NCI-H2107 treated with DMSO at 0.1 percent for 48 hours (cell line): ENCODE measurements around the gene APBB3.

ENCODE experiments used
- DNase-seq: peaks from one replicate; lab custom pipeline; 2025; ENCODE audit not compliant: unreplicated experiment; lab: John Stamatoyannopoulos, UW

APBB3 gene

DNA sequence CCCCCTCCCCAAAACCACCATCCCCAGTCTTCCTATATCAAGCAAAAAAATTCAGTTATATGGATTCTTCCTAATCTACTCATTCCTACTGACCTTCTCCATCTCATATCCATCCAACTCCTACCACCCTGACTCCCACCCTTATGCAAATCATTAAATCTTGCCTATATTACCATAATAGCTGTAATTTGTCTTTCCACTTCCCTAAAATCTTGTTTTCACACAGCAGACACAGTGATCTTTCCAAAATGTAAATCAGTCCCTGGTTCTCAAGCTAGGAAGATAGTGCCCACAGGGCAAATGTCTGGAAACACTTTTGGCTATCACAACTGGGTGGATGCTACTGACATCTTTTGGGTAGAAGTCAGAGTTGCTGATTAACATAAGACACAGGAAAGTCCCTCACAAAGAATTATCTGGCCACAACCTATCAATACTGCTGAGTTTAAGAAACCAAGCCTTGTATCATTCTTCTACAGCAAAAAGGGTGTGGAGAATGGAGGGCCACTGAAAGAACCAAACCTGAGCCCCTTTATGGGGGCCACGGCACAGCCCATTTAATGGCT, 8.6 kb downstream of the APBB3 start:
- no peak for DNase-seq

DNA sequence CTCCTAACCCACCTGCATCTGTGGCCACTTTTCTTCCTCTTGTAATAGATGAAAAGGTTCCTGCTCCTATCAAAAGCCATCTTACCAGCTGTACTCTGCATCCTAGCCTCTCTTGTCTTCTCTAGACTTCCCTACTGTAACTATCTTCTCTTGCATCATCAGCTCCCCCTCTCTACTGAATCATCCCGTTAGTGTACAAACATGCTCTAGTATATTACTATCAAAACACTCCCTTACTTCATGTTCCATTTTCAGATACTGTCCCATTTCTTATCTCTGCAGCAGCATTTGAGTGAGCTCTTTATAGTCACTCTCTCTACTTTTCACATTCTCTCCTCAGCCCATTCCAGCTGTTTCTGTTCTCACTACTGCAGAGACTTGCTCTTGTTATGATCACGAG, 9.9 kb downstream of the APBB3 start:
- no peak for DNase-seq

DNA sequence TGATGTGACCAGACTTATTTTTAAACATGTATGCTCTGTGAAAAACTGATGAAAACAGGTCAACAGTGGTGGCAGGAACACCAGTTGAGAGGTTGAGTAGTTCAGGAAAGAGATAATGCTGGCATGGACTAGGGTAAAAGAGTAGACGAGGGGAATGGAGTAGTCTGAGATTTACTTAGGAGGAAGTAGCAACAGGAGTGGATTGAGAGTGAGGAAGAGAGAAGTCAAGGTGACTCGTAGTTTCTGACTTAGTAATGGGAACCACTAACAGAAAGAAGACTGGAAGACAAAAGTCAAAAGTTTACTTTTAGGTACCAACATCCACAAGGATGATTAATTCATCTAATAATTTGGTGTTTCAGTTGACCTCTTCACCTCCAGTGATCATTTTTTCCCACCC, 10.7 kb downstream of the APBB3 start:
- DNase-seq: no peak

DNA sequence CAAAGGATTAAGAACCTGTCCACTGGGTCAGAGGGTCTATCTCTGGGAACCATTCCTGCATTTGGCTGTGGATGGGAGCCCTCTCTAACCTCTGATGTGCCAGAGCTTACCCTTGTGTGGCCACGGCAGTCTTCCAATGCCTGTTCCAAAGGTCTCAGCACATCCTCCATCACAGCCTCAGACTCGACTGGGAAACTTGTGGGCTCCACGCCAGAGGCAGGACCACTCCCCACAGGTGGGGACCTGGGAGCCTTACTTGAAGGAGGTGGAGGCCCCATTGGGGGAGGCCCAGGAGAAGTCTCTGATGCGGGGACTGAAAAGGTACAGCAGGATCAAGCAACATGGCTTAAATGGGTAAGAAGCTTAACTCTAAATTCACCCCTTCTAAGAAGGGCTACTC, 12.5 kb downstream of the APBB3 start:
- DNase-seq: no peak

DNA sequence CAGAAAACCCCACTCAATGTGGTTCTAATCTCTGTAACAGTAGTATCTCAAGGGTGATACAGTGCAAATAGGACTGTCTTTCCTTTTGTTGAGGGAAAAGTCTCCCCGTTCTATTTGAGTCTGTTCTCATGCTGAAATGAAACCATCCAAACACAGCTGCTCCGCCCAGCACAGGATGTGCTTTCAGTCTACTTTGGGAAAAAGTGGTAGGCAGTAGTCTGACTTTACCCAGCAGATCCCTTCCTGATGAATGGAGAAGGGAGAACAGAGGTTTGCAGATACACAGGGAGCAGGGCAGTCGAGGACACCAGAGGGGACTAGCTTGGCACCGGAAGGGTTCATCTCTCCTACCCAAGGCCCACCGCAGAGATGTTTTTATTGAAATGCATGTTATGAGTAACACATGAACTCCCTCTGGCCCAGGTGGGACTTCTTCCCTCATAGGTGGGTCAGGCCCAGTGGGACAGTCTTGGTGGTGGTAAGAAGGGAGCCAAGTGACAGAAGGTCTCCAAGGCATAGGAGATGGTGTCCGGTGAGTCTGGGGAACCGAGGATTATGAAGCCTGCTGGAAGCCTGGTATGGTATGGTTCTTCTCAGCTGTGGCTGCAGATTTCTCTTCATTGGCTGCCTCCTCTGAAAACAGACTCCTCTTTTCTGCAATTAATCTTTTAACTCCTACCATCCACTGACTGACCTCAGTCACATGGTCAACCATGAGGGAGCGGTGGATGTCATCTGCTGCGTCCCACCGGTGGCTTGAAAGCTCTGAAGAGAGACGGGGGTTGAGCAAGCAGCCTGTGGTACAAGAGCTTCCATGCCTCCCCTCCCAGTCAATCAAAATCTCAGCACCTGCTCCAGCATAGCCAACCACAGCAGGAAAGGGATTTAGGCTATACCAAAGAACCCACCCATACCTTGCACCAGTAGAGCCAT, 14.0 kb downstream of the APBB3 start:
- no peak for DNase-seq

DNA sequence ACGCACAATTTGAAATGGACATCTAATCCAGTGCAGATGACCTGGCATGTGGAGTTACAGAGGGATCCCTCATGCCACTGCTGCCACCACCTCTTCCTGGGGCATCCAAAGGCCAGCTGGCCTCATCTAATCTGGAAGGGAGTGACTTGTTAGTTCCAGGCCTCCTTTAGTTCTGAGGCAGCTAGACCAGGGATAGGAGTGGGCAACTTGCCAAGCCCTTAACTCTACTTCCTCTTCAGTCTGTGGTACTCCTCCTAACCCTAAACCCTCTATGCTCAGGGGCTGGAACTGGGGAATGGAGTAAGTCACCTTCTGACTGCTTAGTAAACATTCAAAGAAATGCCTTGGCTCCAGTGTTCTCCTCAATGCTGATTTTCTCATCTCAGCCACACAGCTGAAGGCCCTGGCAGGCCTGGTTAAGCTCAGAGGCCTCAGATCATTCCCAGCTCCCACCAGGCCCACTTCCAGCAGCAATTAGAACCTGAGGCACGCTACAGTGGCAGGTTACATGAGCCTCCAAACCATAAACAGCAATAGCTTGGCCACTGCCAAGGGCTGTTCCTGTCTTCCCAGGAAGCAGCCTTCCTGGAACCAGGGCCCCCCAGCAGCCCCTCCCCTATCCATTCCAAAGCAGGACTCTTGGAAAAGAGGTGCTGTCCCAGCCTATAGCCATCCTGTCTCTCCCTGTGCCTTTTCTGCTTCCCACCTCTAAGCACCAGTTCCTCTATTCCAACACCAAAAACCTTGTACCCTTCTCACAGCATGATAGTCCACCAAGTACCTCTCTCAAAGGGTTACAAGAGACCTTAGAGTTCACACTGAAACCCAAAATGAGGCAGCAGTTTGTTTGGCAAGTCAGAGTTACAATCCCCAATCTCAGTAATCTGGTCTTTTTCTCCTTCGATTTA, 14.9 kb downstream of the APBB3 start:
- no peak for DNase-seq

DNA sequence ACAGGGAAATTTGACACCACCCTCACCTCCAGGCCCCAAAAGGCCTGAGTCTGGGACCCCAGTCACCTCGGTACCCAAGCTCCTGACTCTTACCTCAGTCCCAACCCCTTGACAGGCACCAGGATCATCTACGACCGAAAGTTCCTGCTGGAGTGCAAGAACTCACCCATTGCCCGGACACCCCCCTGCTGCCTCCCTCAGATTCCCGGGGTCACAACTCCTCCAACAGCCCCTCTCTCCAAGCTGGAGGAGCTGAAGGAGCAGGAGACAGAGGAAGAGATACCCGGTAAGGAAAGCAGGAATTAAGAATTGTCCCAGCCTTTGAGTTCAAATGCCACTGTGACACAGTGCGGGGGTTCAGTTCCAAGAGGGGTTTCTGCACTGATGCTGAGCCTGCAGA, 15.6 kb downstream of the APBB3 start:
- no peak for DNase-seq

DNA sequence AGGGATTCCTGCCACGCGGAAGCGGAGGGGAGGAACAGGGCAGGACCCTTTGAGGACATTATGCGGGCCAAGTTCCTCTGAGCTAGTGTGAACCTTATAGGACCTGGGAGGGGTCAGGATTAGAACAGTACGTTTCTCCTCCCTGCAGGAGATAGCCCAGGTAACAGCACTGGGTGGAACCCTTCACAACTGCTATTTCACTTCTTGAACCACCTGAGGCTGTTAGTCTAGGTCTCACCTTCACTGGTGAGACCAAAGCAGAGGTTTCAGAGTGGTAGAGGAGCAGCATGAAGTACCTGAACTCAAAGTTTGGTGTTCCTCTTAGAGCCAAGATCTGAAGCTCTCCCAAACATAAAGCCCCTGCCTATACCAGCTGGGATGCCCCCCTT, 16.1 kb downstream of the APBB3 start:
- DNase-seq: no peak

DNA sequence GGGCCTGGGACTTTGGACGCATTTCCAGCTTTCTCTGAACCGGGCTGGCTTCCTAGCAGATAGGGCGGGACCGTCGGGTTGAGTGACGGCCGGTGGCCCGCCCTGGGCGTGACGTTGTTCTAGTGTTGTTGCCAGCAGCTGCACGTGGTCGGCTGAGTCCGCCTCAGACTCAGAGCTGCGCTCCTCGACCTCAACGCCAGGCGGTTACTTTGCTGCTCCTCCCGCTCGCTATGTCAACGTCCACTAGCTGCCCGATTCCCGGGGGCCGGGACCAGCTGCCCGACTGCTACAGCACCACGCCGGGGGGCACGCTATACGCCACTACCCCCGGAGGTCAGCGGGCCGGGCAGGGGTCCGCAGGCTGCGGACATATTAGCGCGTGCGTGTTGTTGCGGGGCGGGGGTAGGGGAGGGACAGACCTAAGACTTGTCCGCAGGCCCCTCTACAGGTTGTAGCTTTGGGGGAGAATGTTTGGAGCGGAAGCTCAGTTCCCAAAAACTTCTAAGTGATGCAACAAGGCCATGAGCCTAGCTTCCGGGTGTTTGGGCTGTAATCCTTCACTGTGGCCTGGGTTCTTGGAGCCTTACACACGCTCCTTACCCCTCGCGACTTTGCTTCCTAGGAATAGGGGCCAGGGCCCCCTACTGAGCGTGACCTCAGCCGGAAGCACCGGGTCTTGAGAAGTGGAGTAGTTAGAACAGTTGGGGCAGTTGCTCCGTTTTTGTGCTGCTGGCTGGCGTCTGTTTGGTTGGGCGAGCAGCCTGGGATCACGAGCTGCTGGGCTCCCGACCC, 16.7 kb downstream of the APBB3 start, which contains the start of gene EIF4EBP3:
Gene EIF4EBP3, plus strand, starts transcription at position 155 of the 792 bp plus-strand sequence. Its CDS starts 76 bp downstream, at position 231.
- DNase-seq: peak; percentile 65

DNA sequence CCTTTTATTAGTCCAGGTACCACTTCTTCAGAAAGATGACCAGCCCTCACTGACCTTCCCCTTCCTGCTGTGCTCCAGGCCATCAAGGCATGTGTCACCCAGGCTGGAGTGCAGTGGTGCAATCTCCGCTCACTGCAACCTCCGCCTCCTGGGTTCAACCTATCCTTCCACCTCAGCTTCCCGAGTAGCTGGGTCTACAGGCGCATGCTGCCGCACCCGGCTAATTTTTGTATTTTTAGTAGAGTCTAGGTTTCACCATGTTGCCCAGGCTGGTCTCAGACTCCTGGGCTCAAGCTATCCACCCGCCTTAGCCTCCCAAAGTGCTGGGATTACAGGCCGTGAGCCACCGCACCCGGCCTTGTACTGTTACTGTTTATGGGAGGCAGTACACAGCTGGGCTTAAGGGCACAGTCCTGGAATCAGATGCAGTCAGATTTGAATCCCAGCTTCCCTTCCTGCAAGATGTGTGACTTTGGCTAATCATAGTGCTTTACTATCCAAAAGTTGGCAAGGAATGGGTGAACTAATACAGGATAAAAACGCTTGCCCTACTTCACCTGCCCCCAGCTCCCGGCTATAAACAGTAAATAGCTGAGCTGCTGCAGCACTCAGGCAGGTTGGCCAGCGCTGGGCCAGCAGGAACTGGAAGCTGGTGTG, 17.4 kb downstream of the APBB3 start:
- DNase-seq: no peak

DNA sequence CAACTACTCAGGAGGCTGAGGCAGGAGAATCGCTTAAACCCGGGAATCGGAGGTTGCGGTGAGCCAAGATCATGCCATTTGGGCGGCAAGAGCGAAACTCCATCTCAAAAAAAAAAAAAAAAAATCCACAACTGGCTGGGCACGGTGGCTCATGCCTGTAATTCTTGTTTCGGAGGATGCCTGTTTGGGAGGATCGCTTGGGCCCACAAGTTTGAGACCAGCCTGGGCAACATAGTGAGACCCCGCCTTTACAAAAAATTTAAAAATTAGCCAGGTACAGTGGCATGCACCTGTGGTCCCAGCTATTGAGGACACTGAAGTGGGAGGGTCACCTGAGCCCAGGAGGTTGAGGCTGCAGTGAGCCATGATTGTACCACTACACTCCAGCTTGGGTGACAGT, 18.8 kb downstream of the APBB3 start:
- no peak for DNase-seq

DNA sequence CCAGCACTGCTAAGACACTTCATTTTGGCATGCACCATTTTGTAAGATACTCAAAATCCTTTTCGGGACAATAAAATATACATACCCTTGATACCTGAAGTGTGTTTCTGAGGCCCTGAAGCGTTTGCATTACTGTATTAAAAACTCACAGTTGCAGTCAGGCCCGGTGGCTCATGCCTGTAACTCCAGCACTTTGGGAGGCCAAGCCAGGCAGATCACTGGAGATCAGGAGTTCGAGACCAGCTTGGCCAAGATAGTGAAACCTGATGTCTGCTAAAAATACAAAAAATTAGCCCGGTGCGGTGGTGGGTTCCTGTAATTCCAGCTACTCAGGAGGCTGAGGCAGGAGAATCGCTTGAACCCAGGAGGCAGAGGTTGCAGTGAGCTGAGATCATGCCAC, 19.4 kb downstream of the APBB3 start:
- no peak for DNase-seq

DNA sequence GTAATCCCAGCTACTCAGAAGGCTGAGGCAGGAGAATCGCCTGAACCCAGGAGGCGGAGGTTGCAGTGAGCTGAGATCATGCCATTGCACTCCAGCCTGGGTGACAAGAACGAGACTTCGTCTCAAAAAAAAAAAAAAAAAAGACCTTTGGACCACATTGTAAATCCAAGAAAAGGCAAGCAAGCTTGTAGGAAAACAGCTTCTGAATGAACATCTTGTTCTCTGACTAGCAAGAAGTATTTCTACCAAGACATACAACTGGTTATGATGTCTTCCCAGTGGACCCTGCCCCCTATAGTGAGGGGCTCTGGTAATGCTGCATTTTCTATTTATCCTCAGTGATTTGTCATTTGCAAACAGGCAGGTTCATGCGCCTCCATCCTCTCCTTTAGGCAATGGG, 21.4 kb downstream of the APBB3 start:
- no peak for DNase-seq

DNA sequence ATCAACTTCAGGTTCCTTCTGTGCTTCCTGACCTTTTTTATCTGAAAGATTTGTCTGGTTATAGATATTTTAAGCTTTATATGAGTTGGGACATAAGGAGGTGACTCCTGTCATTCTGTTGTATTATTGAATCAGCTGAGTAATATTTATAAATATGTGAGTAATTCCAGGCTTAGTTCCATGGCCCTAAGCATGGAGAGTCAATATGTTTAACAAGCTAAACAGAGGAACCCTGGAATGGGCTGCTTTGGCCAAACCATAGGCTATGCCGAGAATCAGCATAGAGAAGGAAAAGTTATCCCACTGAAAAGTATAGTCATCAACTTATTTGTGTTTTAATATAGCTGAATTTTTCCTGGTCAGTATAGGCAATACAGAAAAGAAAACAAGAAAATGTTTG, 24.2 kb downstream of the APBB3 start:
- DNase-seq: no peak

DNA sequence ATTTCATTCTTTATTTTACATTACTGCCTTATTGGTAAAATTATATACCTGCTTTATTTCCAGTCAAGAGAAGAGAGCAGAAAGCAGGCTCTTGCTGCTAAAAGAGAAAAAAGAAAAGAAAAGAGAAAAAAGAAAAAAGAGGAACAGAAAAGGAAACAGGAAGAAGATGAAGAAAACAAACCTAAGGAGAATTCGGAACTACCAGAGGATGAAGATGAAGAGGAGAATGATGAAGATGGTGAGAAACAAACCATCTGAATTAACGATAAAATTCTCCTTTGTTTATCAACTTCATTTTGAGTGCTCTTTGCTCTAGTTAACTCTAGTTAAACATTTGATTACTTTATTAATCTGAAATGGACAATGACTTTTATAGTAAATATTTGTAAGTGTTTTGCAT, 40.4 kb downstream of the APBB3 start:
- no peak for DNase-seq

DNA sequence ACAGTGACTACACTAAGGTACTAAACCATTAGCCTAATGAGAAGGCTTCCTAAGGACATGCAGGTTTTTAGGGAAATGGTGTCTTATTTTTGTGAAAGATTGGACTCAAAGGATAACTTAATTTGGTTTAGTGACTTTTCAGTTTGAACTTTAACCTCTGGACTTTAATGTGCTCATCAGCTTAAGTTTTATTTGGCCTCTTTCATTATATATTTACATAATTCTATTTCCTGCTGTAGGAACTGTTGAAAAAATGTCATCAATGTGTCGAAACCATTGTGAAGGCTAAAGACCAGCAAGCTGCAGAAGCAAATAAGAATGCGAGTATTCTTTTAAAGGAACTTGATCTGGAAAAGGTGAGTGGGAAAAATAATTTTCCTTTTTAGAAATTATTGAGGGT, 51.3 kb downstream of the APBB3 start:
- no peak for DNase-seq

DNA sequence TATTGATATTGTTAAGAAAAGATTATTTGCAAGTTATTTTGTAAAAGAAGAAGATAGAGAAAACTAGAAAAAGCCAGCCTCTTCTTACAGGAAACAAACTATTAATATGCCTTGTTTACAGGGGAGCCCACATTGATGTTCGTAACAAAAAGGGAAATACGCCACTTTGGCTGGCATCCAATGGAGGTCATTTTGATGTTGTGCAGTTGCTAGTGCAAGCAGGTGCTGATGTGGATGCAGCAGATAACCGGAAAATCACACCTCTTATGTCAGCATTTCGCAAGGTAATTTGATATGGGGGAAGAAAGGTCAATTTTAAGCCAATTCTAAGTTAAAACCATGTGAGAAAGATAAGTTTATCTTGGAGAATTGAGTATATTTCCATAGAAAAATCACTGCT, 54.5 kb downstream of the APBB3 start:
- no peak for DNase-seq
